Upper lobe of left lung (tissue), 6 donors: Measurements from ENCODE around the gene HSPA4L. TPM values are rescaled to one million over a fixed set of nuclear protein-coding genes. Genes with fewer than 3 reads are reported as not detected.

Experiments
- ATAC-seq, 2 donors: fragments of 200-7000 bp; cut with Tn5 transposase; one replicate each; pipeline ENCODE4 v1.9.1; 2022; ENCODE audit warnings: mild to moderate bottlenecking in 2 of 2, moderate library complexity in 2 of 2; ENCODE audit not compliant: low FRiP score in 2 of 2
- DNase-seq, 2 donors: peaks; one replicate each; pipeline ENCODE4 v3.0.0-alpha.2; 2019 to 2020
- H3K27ac ChIP-seq, 4 donors: fragments of 200-600 bp; sonication (generic); one replicate each; pipeline ENCODE4 v1.5.1; 2016 to 2019
- H3K27me3 ChIP-seq, 4 donors: fragments of 200-600 bp; sonication (generic); one replicate each; pipeline ENCODE4 v1.5.1; 2017 to 2019
- H3K36me3 ChIP-seq, 4 donors: fragments of 200-600 bp; sonication (generic); one replicate each; pipeline ENCODE4 v1.5.1; 2016 to 2019
- H3K4me1 ChIP-seq, 4 donors: fragments of 200-600 bp; sonication (generic); one replicate each; pipeline ENCODE4 v1.5.1; 2018 to 2019
- H3K4me3 ChIP-seq, 4 donors: fragments of 200-600 bp; sonication (generic); one replicate each; pipeline ENCODE4 v1.5.1; 2017 to 2019; ENCODE audit warnings: mild to moderate bottlenecking in 2 of 4, moderate library complexity in 1 of 4
- H3K9me3 ChIP-seq, 4 donors: fragments of 200-600 bp; sonication (generic); one replicate each; pipeline ENCODE4 v1.5.1; 2018 to 2019
- CTCF ChIP-seq, 6 experiments: fragments of 450-650 bp in 4 of 6; fragments of 200-600 bp in 2 of 6; sonication (generic) in 2 of 6; IDR thresholded peaks; one replicate each; pipeline ENCODE4 v1.5.1; 2016 to 2019; ENCODE audit warnings: antibody characterized with exemption in 6 of 6
- EP300 ChIP-seq, 4 donors: sonication (generic); formaldehyde crosslinking; IDR thresholded peaks; one replicate each; pipeline ENCODE4 v1.5.1; 2017; ENCODE audit warnings: antibody characterized with exemption in 4 of 4, control low read depth in 2 of 4
- POLR2A ChIP-seq, 4 donors: fragments of 450-650 bp; IDR thresholded peaks; one replicate each; pipeline ENCODE4 v1.5.1; 2016 to 2017; ENCODE audit warnings: antibody characterized with exemption in 4 of 4, mild to moderate bottlenecking in 2 of 4
- POLR2AphosphoS5 ChIP-seq, 2 donors: sonication (generic); formaldehyde crosslinking; IDR thresholded peaks; one replicate each; pipeline ENCODE4 v1.5.1; 2017; ENCODE audit warnings: antibody characterized with exemption in 2 of 2
- WGBS, 2 donors: methylation state at CpG; one replicate each; pipeline ENCODE4 v1.1.5; 2017 to 2018; 5-methylcytosine and 5-hydroxymethylcytosine counted together
- total RNA-seq, 6 donors: library from RNA; depleted of rRNA in 4 of 6; stranded (reverse); fragments of >200 nt in 4 of 6; gene quantifications; one replicate each; pipeline versions ENCODE4 v1.1.0 to v1.2.1, GENCODE V29; 2016 to 2021
- donor health status: DM: no; HTN: no; CAD: no; lungs with moderate emphysema.
- donor health status: DM: no; HTN: yes; CAD: no; lungs with severe emphysema.

The HSPA4L gene
- total RNA-seq, 6 donors from 2014 or later, result 1.3 to 7.7 (median 2.5) TPM

GRCh38 chr4:127759228-127759820 is 22.8 kb upstream of the HSPA4L start:
- Histone ChIP-seq H3K9me3 (peaks cover 0 to 4% (median 0%) of the 10 kb centered on the region in 4 donors), H3K27ac (no peak overlapping the region), H3K4me1 (no peaks in the 10 kb centered on the region), H3K27me3 (no peaks in the 10 kb centered on the region), H3K4me3 (no peak overlapping the region), H3K36me3 (no peaks in the 10 kb centered on the region)
- ATAC-seq, result no peak
- TF ChIP-seq EP300 (IDR thresholded peaks at IDR 0.05) (no peak), POLR2A (IDR thresholded peaks at IDR 0.05) (no peak), CTCF (IDR thresholded peaks at IDR 0.05) (no peak), POLR2AphosphoS5 (IDR thresholded peaks at IDR 0.05) (no peak)
- WGBS, 2 donors, result 69 to 80% methylated on average over 2 of the region's 2 CpGs
- DNase-seq, result no peak

- Histone ChIP-seq H3K9me3 (peaks cover 0 to 4% (median 0%) of the 10 kb centered on the region in 4 donors), H3K27ac (no peak overlapping the region), H3K36me3 (no peaks in the 10 kb centered on the region), H3K4me1 (no peaks in the 10 kb centered on the region), H3K27me3 (no peaks in the 10 kb centered on the region), H3K4me3 (no peak overlapping the region)
- ATAC-seq (no peak), DNase-seq (no peak)
- WGBS, 2 donors, result 65 to 68% methylated on average over 3 of the region's 3 CpGs
- no peak for TF ChIP-seq POLR2A (IDR thresholded peaks at IDR 0.05)
- TF ChIP-seq EP300 (IDR thresholded peaks at IDR 0.05), result no peak
- TF ChIP-seq POLR2AphosphoS5 (IDR thresholded peaks at IDR 0.05), result no peak
Measured at GRCh38 chr4:127759893-127760292, 22.2 kb upstream of the HSPA4L start.

- H3K4me1 ChIP-seq, result no peaks in the 10 kb centered on the region
- no peak overlapping the region for H3K4me3 ChIP-seq
- H3K9me3 ChIP-seq, result no peaks in the 10 kb centered on the region
- H3K27me3 ChIP-seq, result no peaks in the 10 kb centered on the region
- no peak for TF ChIP-seq EP300 (IDR thresholded peaks at IDR 0.05)
- no peak for TF ChIP-seq POLR2AphosphoS5 (IDR thresholded peaks at IDR 0.05)
- no peak for TF ChIP-seq POLR2A (IDR thresholded peaks at IDR 0.05)
- TF ChIP-seq CTCF (IDR thresholded peaks at IDR 0.05), result no peak
- no peak for DNase-seq
- no peak overlapping the region for H3K27ac ChIP-seq
- H3K36me3 ChIP-seq, result no peaks in the 10 kb centered on the region
- no peak for ATAC-seq
- 48 to 55% methylated on average over 4 of the region's 4 CpGs for WGBS, 2 donors
Measured at GRCh38 chr4:127771535-127772275, 10.4 kb upstream of the HSPA4L start.

GRCh38 chr4:127772769-127773671 is 9.1 kb upstream of the HSPA4L start:
- no peak for DNase-seq
- Histone ChIP-seq H3K36me3 (no peaks in the 10 kb centered on the region), H3K27ac (no peak overlapping the region), H3K4me3 (no peak overlapping the region), H3K27me3 (no peaks in the 10 kb centered on the region), H3K9me3 (no peaks in the 10 kb centered on the region), H3K4me1 (no peaks in the 10 kb centered on the region)
- no peak for ATAC-seq
- TF ChIP-seq POLR2AphosphoS5 (IDR thresholded peaks at IDR 0.05) (no peak), CTCF (IDR thresholded peaks at IDR 0.05) (no peak), EP300 (IDR thresholded peaks at IDR 0.05) (no peak)
- 87 to 90% methylated on average over 10 of the region's 10 CpGs for WGBS, 2 donors

GRCh38 chr4:127775843-127776242 is 6.3 kb upstream of the HSPA4L start:
- Histone ChIP-seq H3K4me1 (no peaks in the 10 kb centered on the region), H3K4me3 (no peak overlapping the region), H3K27me3 (no peaks in the 10 kb centered on the region), H3K27ac (no peak overlapping the region), H3K36me3 (no peaks in the 10 kb centered on the region), H3K9me3 (no peaks in the 10 kb centered on the region)
- ATAC-seq (no peak), DNase-seq (no peak)
- no peak for TF ChIP-seq POLR2A (IDR thresholded peaks at IDR 0.05)
- no peak for TF ChIP-seq EP300 (IDR thresholded peaks at IDR 0.05)
- TF ChIP-seq POLR2AphosphoS5 (IDR thresholded peaks at IDR 0.05), result no peak
- TF ChIP-seq CTCF (IDR thresholded peaks at IDR 0.05), result no peak
- WGBS, 2 donors, result 91 to 98% methylated on average over 4 of the region's 4 CpGs
